HL-60 (cell line): ENCODE data around the gene PEX5L.

Experiments
- DNase-seq, 2 experiments: peaks; one replicate each; pipeline ENCODE4 v3.0.0-alpha.2; 2010 to 2020; ENCODE audit warnings: low read depth in 1 of 2, low spot score in 1 of 2
- H3K27ac ChIP-seq: fragments of 250-450 bp; sonication (Bioruptor Pico); replicated peaks from 2 replicates; pipeline ENCODE4 v1.5.1; 2020; ENCODE audit warnings: mild to moderate bottlenecking, moderate library complexity
- H3K27me3 ChIP-seq: fragments of 250-450 bp; sonication (Bioruptor Pico); 2 replicates; pipeline ENCODE4 v1.5.1; 2021; ENCODE audit warnings: mild to moderate bottlenecking, moderate library complexity; ENCODE audit not compliant: insufficient read depth, poor library complexity, severe bottlenecking
- H3K4me3 ChIP-seq: replicated peaks from 2 replicates; pipeline ENCODE4 v1.5.1; 2011; ENCODE audit warnings: mild to moderate bottlenecking, control low read depth, low read length; ENCODE audit not compliant: insufficient read depth
- CTCF ChIP-seq: IDR thresholded peaks from one replicate; pipeline ENCODE4 v1.5.1; 2011; ENCODE audit warnings: low read length, control low read depth, inconsistent platforms; ENCODE audit not compliant: insufficient read depth
- GABPA ChIP-seq: IDR thresholded peaks from 2 replicates; pipeline ENCODE4 v1.6.1; 2012; ENCODE audit warnings: low read depth
- POLR2AphosphoS5 ChIP-seq: IDR thresholded peaks from 2 replicates; pipeline ENCODE4 v1.6.1; 2012; ENCODE audit warnings: low read depth
- REST ChIP-seq: IDR thresholded peaks from 2 replicates; pipeline ENCODE4 v1.6.1; 2012; ENCODE audit warnings: low read depth; ENCODE audit not compliant: insufficient replicate concordance
- SPI1 ChIP-seq: IDR thresholded peaks from 2 replicates; pipeline ENCODE4 v1.6.1; 2012; ENCODE audit warnings: low read depth, mild to moderate bottlenecking, borderline replicate concordance

PEX5L gene

GRCh38 chr3:179933914-179934313 lies 102.8 kb downstream of the PEX5L start:
- TF ChIP-seq REST (no peak), POLR2AphosphoS5 (no peak), SPI1 (no peak), CTCF (no peak), GABPA (no peak)
- Histone ChIP-seq H3K4me3 (no peak overlapping the region), H3K27ac (no peak overlapping the region), H3K27me3 (no peaks in the 10 kb centered on the region)
- DNase-seq, result no peak

- DNase-seq, result no peak
- TF ChIP-seq SPI1 (no peak), CTCF (no peak), GABPA (no peak), POLR2AphosphoS5 (no peak), REST (no peak)
- H3K27ac ChIP-seq, result no peak overlapping the region
- no peaks in the 10 kb centered on the region for H3K27me3 ChIP-seq
- no peak overlapping the region for H3K4me3 ChIP-seq
These were observed 103.7 kb downstream of the PEX5L start for GRCh38 chr3:179933080-179933479.

- TF ChIP-seq POLR2AphosphoS5, result no peak
- no peak for TF ChIP-seq CTCF
- TF ChIP-seq SPI1, result no peak
- TF ChIP-seq GABPA, result no peak
- TF ChIP-seq REST, result no peak
- DNase-seq, result no peak
- Histone ChIP-seq H3K27me3 (no peaks in the 10 kb centered on the region), H3K4me3 (no peak overlapping the region), H3K27ac (no peak overlapping the region)
These were observed 104.1 kb downstream of the PEX5L start for GRCh38 chr3:179932674-179933073.
